ENCODE measurements around the gene DCAF10.
"Not testable (repeated sequence)": the region's sequence is repeated elsewhere in the genome, so short reads cannot be mapped to it uniquely, and the experiment has no call there.

DCAF10 gene

GRCh38 chr9:37796232-37796631, 4.4 kb upstream of the DCAF10 start:
- DNase-seq = no peak

GRCh38 chr9:37798677-37799076, 1.9 kb upstream of the DCAF10 start:
- DNase-seq = no peak

DNA sequence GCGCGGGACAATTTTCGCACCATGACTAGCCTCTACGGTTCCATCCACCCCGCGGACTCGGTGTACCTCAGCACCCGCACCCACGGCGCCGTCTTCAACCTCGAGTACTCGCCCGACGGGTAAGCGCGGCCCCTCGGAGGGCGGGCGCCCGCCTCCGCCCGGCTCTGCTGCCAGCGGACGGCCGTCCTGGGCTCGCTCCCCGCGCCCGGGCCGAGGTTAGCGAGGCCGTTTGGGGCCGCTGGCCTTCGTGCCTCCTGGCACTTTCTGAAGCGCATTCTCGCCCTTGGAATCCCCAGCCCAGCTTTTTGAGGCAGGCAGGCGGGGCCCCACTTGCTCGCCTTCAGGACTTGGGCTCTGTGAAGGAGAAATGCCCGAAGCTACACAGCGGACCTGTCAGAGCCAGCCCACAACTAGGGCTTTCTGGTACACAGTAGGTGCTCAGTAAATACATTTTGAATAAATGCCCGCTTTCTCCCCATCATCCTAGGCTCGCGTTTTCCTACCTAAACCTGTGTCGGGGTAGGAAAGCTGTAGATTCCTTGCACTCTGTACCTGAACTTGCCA, 772 bp downstream of the DCAF10 start:
- peak; percentile 1 for DNase-seq

GRCh38 chr9:37801959-37802711, 1.5 kb downstream of the DCAF10 start:
- DNase-seq = no peak

DNA sequence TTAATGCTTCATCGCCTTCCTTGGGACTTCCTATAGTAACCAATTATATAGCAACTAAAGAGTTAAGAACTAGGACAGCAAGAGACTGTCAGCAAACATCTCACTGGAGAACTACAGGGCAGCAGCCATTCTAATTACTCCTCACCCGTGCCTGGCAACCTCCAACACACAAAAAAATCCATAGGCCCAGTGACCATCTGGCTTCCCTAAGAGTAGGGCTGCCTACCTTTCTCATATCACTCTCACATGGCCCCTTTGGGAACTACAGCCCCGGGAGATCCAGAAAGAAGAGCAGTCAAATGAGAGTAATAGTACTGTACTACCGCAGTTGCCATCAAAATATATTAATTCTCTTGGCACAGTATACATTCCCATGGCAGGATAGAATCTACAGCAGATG, 5.7 kb downstream of the DCAF10 start:
- peak; percentile 90 for DNase-seq

DNA sequence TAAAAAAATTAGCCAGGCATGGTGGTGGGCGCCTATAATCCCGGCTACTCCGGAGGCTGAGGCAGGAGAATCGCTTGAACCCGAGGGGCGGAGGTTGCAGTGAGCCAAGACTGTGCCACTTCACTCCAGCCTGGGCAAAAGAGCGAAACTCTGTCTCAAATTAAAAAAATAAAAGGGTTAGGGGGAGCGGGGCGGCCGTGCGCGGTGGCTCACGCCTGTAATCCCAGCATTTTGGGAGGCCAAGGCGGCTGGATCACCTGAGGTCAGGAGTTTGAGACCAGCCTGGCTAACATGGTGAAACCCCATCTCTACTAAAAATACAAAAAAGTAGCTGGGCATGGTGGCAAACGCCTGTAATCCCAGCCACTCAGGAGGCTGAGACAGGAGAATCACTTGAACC, 9.1 kb downstream of the DCAF10 start:
- not testable (repeated sequence) for DNase-seq

- no peak for DNase-seq
Observed at GRCh38 chr9:37811906-37812476, 11.4 kb downstream of the DCAF10 start.

DNA sequence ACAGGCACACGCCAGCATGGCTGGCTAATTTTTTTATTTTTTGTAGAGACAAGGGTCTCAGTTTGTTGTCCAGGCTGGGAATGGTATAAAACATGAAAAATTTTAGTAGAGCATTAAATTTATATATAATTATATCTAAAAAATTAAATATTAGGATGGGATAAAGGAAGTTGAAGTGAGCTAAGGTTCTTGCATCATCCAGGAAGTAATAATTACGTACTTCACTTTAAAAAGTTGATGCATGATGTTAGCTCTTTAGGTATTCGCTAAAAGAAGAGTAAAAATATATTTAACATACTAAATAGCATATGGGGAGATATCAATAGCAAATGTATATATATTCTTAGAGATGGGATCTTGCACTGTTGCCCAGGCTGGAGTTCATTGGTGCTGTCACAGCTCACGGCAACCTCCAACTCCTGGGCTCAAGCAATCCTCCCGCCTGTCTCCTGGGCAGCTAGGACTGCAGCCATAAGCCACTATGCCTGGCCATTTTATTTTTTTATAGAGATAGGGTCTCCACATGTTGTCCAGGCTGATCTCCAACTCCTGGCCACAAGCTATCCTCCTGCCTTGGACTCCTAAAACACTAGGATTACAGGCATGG, 12.3 kb downstream of the DCAF10 start:
- no peak for DNase-seq

- no peak for DNase-seq
Observed at GRCh38 chr9:37818849-37819248, 18.3 kb downstream of the DCAF10 start.

DNA sequence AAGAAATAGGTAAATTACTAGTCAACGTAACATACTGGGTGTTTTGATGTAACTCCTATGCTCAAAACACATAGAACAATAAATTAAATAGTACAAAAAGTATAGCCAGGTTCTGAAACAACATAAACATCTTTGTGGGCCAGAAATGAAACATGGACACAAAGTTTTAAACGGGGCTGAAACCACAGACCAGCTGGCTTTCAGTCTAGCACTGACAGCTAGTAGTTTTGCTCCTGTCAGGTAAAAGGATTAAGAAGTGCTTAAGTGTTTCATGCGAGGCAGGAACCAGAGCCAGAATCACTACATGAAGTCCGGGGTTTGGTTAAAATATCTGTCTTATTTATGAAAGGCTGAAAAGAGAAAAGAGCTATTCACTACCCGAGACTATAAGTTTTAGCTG, 19.5 kb downstream of the DCAF10 start:
- no peak for DNase-seq

DNA sequence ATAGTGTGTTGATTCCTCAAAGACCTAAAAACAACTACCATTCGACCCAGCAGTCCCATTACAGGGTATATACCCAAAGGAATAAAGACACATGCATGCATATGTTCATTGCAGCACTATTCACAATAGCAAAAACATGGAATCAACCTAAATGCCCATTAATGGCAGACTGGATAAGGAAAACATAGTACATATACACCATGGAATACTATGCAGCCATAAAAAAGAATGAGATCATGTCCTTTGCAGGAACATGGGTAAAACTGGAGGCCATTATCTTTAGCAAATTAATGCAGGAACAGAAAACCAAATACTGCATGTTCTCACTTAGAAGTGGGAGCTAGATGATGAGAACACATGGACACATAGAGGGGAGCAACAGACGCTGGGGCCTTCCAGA, 24.6 kb downstream of the DCAF10 start:
- DNase-seq = not testable (repeated sequence)

DNA sequence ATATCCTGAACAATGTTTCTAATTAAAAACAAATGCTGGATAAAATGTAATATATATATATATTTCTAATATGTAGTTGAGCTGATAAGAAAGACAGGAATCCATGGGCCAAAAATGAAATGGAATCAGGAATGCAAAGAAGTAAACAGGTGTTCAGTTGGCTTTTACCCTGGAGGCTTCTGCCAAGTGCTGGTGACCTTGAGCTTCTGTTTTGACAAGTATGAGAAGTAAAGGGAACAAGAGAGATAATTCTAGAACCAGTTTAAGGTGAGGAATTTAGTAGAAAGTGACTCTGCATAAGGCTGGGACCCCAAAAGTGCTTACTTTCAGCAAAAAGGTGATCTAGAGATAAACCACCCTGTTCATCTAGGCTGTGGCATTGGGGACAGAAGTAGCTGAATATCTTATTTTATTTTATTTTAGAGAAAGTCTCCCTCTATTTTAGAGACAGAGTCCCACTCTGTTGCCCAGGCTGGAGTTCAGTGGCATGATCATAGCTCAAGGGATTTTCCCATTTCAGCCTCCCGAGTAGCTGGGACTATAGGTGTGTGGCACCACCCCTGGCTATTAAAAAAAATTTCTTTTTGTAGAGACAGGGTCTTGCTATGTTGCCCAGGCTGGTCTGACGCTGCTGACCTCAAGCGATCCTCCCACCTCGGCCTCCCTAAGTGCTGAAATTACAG, 27.0 kb downstream of the DCAF10 start:
- no peak for DNase-seq

GRCh38 chr9:37835821-37836220, 35.2 kb downstream of the DCAF10 start:
- no peak for DNase-seq

GRCh38 chr9:37836386-37836785, 35.8 kb downstream of the DCAF10 start:
- no peak for DNase-seq

DNA sequence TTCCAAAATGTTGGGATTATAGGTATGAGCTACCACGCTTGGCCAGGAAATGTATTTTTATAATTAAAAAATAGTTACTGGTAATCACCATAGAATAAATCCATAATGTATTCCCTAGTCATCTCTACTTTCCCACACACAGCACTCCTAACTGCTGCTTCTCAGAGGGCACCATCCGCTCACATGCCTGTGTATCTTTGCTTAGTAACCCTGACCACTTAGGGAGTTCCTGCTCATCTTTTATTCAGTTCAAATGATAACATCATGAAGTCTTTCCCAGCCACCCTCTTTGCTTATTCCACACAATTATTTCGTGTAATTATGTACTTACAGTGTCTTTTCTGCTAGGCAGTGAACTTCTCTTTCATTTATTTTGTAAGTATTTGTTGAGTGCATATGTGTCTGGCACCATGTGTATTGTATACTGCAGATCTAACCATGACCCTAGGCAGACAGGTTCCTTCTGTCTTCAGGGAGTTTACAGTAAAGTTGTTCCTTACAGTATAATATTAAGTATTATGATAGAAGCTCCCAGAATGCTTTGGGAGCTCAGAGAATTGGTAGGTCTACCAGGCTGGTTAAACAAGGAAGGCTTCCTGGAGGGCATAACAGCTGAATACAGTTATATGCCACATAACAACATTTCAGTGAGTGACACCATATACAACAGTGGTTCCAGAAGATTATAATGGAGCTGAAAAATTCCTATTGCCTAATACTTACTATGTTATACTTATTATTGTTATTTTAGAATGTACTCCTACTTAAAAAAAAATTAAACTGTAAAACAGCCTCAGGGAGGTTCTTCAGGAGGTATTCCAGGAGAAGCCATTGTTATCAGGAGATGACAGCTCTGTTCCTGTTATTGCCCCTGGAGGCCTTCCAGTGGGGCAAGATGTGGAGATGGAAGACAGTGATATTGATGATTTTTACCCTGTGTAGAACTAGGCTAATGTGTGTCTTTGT, 39.2 kb downstream of the DCAF10 start:
- DNase-seq = no peak

DNA sequence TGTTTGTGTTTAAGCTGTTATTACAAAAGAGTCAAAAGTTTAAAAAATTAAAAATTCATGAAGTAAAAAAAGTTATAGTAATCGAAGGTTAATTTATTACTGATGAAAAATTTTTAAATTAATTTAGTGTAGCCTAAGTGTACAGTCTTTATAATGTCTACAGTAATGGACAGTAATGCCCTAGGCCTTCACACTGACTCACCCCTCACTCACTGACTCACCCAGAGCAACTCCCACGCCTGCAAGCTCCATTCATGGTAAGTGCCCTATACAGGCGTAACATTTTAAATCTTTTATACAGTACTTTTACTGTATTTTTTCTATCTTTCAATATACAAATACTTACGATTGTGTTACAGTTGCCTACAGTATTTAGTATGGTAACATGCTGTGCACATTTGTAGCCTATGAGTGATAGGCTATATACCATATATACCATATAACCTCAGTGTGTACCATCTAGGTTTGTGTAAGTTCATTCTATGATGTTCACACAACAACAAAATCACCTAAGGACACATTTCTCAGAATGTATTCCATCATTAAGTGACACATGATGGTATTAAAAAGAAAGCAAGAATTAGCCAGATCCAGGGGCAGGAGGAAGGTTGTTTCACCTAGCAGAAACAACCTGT, 40.1 kb downstream of the DCAF10 start:
- DNase-seq = no peak

DNA sequence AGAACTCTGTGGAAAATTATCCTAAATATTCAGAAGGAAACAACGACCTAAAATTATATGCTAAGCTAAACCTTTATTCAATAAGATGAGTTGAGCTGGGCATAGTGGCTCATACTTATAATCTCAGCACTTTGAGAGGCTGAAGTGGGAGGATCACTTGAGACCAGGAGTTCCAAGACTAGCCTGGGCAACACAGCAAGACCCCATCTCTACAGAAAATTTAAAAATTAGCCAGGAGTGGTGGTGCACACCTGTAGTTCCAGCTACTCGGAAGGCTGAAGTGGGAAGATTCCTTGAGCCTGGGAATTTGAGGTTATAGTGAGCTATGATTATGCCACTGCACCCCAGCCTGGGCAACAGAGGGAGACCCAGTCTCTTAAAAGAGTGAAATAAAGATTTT, 51.6 kb downstream of the DCAF10 start:
- no peak for DNase-seq

GRCh38 chr9:37856551-37856950, 56.0 kb downstream of the DCAF10 start:
- no peak for DNase-seq

DNA sequence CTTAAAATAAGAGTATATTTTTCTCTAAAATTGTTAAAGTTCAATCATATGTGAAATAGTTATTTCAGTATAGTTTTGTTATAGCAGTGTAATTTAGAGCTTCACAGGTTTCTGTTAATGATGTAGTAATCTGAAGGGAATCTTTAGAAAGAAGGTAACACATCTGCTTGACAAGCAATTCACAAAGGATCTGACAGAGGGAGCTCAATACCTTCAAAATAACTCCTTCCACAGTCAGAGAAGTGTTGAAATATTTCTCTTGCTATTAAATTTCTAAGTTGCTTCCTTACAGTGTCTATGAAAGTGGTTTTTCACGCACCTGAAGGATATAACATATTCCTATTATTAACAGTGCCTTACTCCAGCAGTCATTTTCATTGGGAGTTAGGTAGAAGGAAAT, 58.4 kb downstream of the DCAF10 start:
- no peak for DNase-seq

GRCh38 chr9:37862530-37862929, 61.9 kb downstream of the DCAF10 start:
- no peak for DNase-seq

- DNase-seq = no peak
Observed at GRCh38 chr9:37870081-37870798, 69.6 kb downstream of the DCAF10 start.

Data from NCI-H2171 treated with DMSO at 0.1 percent for 48 hours (cell line).